ENCODE results near the gene SURF2. TPM values are rescaled to one million over a fixed set of nuclear protein-coding genes. Genes with fewer than 3 reads are reported as not detected.

SURF2 gene
- total RNA-seq, 3 donors from 2014 or later: 16.7 to 25.9 (median 25.2) TPM

DNA sequence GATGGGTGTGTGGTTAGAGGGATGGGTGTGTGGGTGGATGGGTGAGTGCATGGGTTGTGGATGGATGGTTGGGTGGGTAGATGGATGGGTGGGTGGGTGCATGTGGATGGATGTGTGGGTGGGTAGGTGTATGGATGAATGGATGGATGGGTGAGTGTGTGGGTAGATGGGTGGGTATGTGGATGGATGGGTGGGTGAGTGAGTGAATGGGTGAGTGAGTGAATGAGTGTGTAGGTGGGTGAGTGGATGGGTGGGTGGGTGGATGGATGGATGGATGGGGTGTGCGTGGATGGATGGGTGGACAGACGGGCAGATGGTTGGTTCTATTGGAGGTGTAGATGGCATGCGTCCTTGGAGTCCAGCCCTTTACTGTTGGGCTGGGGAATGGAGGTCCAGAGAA, 37.0 kb downstream of the SURF2 start:
- no peak for DNase-seq (ENCODE audit: low spot score in 2 of 2)
- Histone ChIP-seq H3K27ac (no peak overlapping the region), H3K27me3 (peaks cover 0 to 17% of the 10 kb centered on the region in 2 donors), H3K4me1 (no peaks in the 10 kb centered on the region), H3K4me3 (no peak overlapping the region), H3K36me3 (no peaks in the 10 kb centered on the region), H3K9me3 (no peaks in the 10 kb centered on the region)
- TF ChIP-seq, protein P1, sequence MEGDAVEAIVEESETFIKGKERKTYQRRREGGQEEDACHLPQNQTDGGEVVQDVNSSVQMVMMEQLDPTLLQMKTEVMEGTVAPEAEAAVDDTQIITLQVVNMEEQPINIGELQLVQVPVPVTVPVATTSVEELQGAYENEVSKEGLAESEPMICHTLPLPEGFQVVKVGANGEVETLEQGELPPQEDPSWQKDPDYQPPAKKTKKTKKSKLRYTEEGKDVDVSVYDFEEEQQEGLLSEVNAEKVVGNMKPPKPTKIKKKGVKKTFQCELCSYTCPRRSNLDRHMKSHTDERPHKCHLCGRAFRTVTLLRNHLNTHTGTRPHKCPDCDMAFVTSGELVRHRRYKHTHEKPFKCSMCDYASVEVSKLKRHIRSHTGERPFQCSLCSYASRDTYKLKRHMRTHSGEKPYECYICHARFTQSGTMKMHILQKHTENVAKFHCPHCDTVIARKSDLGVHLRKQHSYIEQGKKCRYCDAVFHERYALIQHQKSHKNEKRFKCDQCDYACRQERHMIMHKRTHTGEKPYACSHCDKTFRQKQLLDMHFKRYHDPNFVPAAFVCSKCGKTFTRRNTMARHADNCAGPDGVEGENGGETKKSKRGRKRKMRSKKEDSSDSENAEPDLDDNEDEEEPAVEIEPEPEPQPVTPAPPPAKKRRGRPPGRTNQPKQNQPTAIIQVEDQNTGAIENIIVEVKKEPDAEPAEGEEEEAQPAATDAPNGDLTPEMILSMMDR (IDR thresholded peaks at IDR 0.05): no peak
- TF ChIP-seq POLR2AphosphoS5 (IDR thresholded peaks at IDR 0.05) (no peak), POLR2A (IDR thresholded peaks at IDR 0.05) (no peak)
- intact Hi-C loops (cut with DNase I; ENCODE audit: low total_unique reads): loop anchor here (10.0 kb wide), 1 partner anchor 471 kb away; no protein-coding TSS in a partner anchor

DNA sequence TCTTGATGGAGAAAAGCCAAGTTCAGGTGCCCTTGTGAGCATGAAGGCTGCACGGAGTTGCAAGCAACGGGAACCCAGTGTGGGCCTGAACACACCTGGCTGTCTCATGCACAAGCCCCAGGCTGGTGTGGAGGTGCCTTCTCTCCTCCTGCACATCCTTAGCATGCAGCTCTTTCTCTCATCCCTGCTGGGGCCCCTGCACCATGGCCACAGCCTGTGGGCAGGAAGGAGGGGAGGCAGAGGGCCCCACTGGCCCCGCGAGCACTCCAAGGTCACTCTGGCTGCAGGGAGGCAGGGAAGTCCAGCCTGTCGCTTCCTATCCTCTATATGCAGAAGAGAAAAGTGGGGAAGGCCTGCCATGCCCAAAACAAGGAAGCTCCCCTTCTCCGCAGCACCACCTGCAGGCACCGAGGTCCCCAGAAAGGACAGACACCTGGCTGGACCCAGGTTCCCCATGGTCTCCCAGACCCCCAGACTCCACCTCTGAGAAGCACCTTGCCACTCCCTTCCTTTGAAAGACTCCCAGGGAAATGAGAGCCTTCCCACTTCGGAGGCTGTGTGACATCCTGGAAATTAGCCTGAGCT, 38.4 kb downstream of the SURF2 start:
- TF ChIP-seq, protein P1 (IDR thresholded peaks at IDR 0.05): no peak
- TF ChIP-seq POLR2AphosphoS5 (IDR thresholded peaks at IDR 0.05) (no peak), POLR2A (IDR thresholded peaks at IDR 0.05) (no peak)
- H3K9me3 ChIP-seq: no peaks in the 10 kb centered on the region
- no peak for DNase-seq (ENCODE audit: low spot score in 2 of 2)
- no peak overlapping the region for H3K4me3 ChIP-seq
- no peaks in the 10 kb centered on the region for H3K36me3 ChIP-seq
- no peaks in the 10 kb centered on the region for H3K4me1 ChIP-seq
- H3K27ac ChIP-seq: no peak overlapping the region
- H3K27me3 ChIP-seq: peaks cover 0 to 17% of the 10 kb centered on the region in 2 donors
- intact Hi-C loops (cut with DNase I; ENCODE audit: low total_unique reads): loop anchor here (10.0 kb wide), 1 partner anchor 470 kb away; no protein-coding TSS in a partner anchor

DNA sequence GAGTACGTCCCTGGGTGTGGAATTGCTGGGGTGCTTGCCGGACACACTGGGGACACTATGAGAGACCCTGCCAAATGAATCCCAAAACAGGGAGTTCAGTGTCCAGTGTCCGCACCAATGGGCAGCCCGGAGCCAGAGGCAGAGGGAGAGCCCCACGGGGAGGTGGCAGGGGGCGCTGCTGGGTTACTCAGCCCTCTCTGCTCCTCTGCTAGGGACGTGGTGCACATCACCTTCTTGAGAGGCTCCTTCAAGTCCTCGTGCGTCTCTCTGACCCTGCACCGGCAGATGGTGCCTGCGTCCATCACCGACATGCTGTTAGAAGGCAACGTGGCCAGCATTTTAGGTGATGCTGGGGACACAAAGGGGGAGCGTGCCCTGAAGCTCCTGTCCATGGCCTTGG, 40.6 kb downstream of the SURF2 start:
- H3K27me3 ChIP-seq: peaks cover 0 to 17% of the 10 kb centered on the region in 2 donors
- intact Hi-C loops (cut with DNase I; ENCODE audit: low total_unique reads): loop anchor here (10.0 kb wide), 1 partner anchor 468 kb away; no protein-coding TSS in a partner anchor
- no peaks in the 10 kb centered on the region for H3K9me3 ChIP-seq
- no peak overlapping the region for H3K27ac ChIP-seq
- no peak for DNase-seq (ENCODE audit: low spot score in 2 of 2)
- no peak overlapping the region for H3K4me3 ChIP-seq
- H3K36me3 ChIP-seq: no peaks in the 10 kb centered on the region
- no peaks in the 10 kb centered on the region for H3K4me1 ChIP-seq
- TF ChIP-seq POLR2AphosphoS5 (IDR thresholded peaks at IDR 0.05) (no peak), POLR2A (IDR thresholded peaks at IDR 0.05) (no peak)
- TF ChIP-seq, protein P1 (IDR thresholded peaks at IDR 0.05): no peak

DNA sequence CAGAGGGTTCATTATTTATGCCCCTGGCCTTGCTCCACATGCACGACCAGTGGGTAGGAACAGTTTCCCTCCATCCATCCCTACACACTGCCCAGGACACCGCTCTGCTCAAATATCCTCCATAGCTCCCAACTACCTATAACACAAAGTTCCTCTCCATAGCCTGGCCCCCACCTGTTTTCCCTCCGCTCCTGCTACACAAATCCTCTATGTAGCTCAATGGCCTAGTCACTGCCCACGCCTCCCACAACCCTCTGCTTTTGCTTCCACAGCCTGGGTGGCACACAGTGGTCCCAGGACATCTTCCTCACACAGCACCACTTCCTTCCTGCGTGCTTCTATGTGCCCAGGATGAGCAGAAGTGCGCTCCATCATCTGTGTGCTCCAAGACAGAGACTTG, 41.0 kb downstream of the SURF2 start:
- Histone ChIP-seq H3K4me3 (no peak overlapping the region), H3K9me3 (no peaks in the 10 kb centered on the region), H3K27me3 (peaks cover 0 to 17% of the 10 kb centered on the region in 2 donors), H3K27ac (no peak overlapping the region), H3K36me3 (no peaks in the 10 kb centered on the region), H3K4me1 (no peaks in the 10 kb centered on the region)
- intact Hi-C loops (cut with DNase I; ENCODE audit: low total_unique reads): loop anchor here (10.0 kb wide), 1 partner anchor 467 kb away; no protein-coding TSS in a partner anchor
- no peak for DNase-seq (ENCODE audit: low spot score in 2 of 2)
- TF ChIP-seq, protein P1 (IDR thresholded peaks at IDR 0.05): no peak
- TF ChIP-seq POLR2A (IDR thresholded peaks at IDR 0.05) (no peak), POLR2AphosphoS5 (IDR thresholded peaks at IDR 0.05) (no peak)

DNA sequence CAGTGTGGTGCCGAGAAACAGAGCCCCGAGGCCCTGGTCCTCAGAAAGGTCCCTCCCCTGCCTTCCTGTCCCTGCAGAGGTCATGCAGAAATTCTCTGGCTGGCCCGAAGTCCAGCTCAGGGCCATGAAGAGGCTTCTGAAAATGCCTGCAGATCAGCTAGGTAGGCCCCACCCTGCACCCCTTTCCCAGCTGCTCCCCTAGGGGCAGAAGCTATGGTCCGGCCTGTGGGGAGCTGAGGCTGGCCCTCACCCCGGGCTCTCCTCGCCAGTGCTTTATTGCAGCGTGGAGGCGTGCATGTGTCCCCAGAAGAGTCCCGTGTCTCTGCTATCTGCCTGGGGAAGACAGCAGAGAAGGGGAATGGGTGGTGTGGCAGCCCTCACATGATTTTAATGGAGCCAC, 41.5 kb downstream of the SURF2 start:
- no peaks in the 10 kb centered on the region for H3K4me1 ChIP-seq
- no peak overlapping the region for H3K4me3 ChIP-seq
- intact Hi-C loops (cut with DNase I; ENCODE audit: low total_unique reads): loop anchor here (10.0 kb wide), 1 partner anchor 467 kb away; no protein-coding TSS in a partner anchor
- TF ChIP-seq POLR2A (IDR thresholded peaks at IDR 0.05): no peak
- TF ChIP-seq, protein P1 (IDR thresholded peaks at IDR 0.05): no peak
- no peak overlapping the region for H3K27ac ChIP-seq
- no peaks in the 10 kb centered on the region for H3K9me3 ChIP-seq
- no peak for DNase-seq (ENCODE audit: low spot score in 2 of 2)
- H3K36me3 ChIP-seq: no peaks in the 10 kb centered on the region
- H3K27me3 ChIP-seq: peaks cover 0 to 17% of the 10 kb centered on the region in 2 donors
